ENCODE data around the gene PPP1R11. TPM values are rescaled to one million over a fixed set of nuclear protein-coding genes. Genes with fewer than 3 reads are reported as not detected.

Gene PPP1R11
- total RNA-seq, 1 experiment from 2014 or later: 43.9 TPM

Other genes with a start within 250 kb of the PPP1R11 start
- gene HLA-G, start 239.4 kb upstream of the PPP1R11 start, total RNA-seq (2014; rRNA removed; shearing (Covaris generic)): not detected in 2 replicates
- gene HLA-A, start 124.7 kb upstream of the PPP1R11 start, total RNA-seq (2014; rRNA removed; shearing (Covaris generic)): 0.08 and 0.22 TPM in 2 replicates
- gene POLR1H, start 5.9 kb upstream of the PPP1R11 start, total RNA-seq (2014; rRNA removed; shearing (Covaris generic)): 31.0 and 40.6 TPM in 2 replicates
- not detected in 2 replicates for gene RNF39, start 8.6 kb downstream of the PPP1R11 start, total RNA-seq (2014; rRNA removed; shearing (Covaris generic))
- 0.10 TPM in 1 of 2 replicates, not detected in the other for gene TRIM31, start 45.9 kb downstream of the PPP1R11 start, total RNA-seq (2014; rRNA removed; shearing (Covaris generic))
- gene TRIM40, start 68.9 kb downstream of the PPP1R11 start, total RNA-seq (2014; rRNA removed; shearing (Covaris generic)): not detected in 2 replicates
- not detected in 2 replicates for gene TRIM10, start 94.0 kb downstream of the PPP1R11 start, total RNA-seq (2014; rRNA removed; shearing (Covaris generic))
- 0.08 and 0.28 TPM in 2 replicates for gene TRIM15, start 96.3 kb downstream of the PPP1R11 start, total RNA-seq (2014; rRNA removed; shearing (Covaris generic))
- 30.5 and 36.3 TPM in 2 replicates for gene TRIM26, start 146.2 kb downstream of the PPP1R11 start, total RNA-seq (2014; rRNA removed; shearing (Covaris generic))

Data from SJCRH30 (cell line).